ENCODE results near the gene KCNT2. TPM values are rescaled to one million over a fixed set of nuclear protein-coding genes. Genes with fewer than 3 reads are reported as not detected.

The KCNT2 gene
- total and polyA plus RNA-seq, 4 donors = 0.84 to 18.7 (median 2.0) TPM

GRCh38 chr1:196598942-196599748 lies 9.1 kb downstream of the KCNT2 start:
- Histone ChIP-seq H3K9ac (ENCODE audit: insufficient read depth in 1 of 2, low read length in 2 of 2) (no peak overlapping the region), H3K9me3 (ENCODE audit: control insufficient read depth in 4 of 4, insufficient read depth in 3 of 4, low read length in 3 of 4) (no peaks in the 10 kb centered on the region), H3K27ac (ENCODE audit: low read depth in 1 of 2, low read length in 1 of 2) (no peak overlapping the region), H3K4me1 (ENCODE audit: control insufficient read depth in 5 of 5, insufficient read depth in 5 of 5, low read length in 5 of 5) (peaks cover 0 to 8% (median 0%) of the 10 kb centered on the region in 5 donors), H3K27me3 (ENCODE audit: control insufficient read depth in 3 of 3, insufficient read depth in 3 of 3, low read length in 2 of 3) (no peaks in the 10 kb centered on the region), H3K4me3 (no peak overlapping the region), H3K36me3 (ENCODE audit: control insufficient read depth in 4 of 4, insufficient read depth in 4 of 4, low read length in 4 of 4) (no peaks in the 10 kb centered on the region)
- TF ChIP-seq CTCF (IDR thresholded peaks at IDR 0.05; ENCODE audit: control extremely low read depth, extremely low read depth) = no peak
- ATAC-seq (ENCODE audit: insufficient read depth, low FRiP score) (no peak), DNase-seq (peak in 2 of 3 donors; percentile 38 to 40)
- WGBS, 2 donors = 52 to 63% methylated on average over 2 of the region's 2 CpGs

GRCh38 chr1:196594700-196595099 lies 13.5 kb downstream of the KCNT2 start:
- no peak overlapping the region for H3K9ac ChIP-seq (ENCODE audit: insufficient read depth in 1 of 2, low read length in 2 of 2)
- no peak overlapping the region for H3K4me3 ChIP-seq
- DNase-seq (no peak), ATAC-seq (ENCODE audit: insufficient read depth, low FRiP score) (no peak)
- no peaks in the 10 kb centered on the region for H3K9me3 ChIP-seq (ENCODE audit: control insufficient read depth in 4 of 4, insufficient read depth in 3 of 4, low read length in 3 of 4)
- H3K27me3 ChIP-seq (ENCODE audit: control insufficient read depth in 3 of 3, insufficient read depth in 3 of 3, low read length in 2 of 3) = no peaks in the 10 kb centered on the region
- 84 to 93% methylated on average over 2 of the region's 2 CpGs for WGBS, 2 donors
- no peak overlapping the region for H3K27ac ChIP-seq (ENCODE audit: low read depth in 1 of 2, low read length in 1 of 2)
- H3K36me3 ChIP-seq (ENCODE audit: control insufficient read depth in 4 of 4, insufficient read depth in 4 of 4, low read length in 4 of 4) = no peaks in the 10 kb centered on the region
- no peak for TF ChIP-seq CTCF (IDR thresholded peaks at IDR 0.05; ENCODE audit: control extremely low read depth, extremely low read depth)
- peaks cover 0 to 10% (median 0%) of the 10 kb centered on the region in 5 donors for H3K4me1 ChIP-seq (ENCODE audit: control insufficient read depth in 5 of 5, insufficient read depth in 5 of 5, low read length in 5 of 5)

GRCh38 chr1:196593955-196594354 lies 14.3 kb downstream of the KCNT2 start:
- no peak for TF ChIP-seq CTCF (IDR thresholded peaks at IDR 0.05; ENCODE audit: control extremely low read depth, extremely low read depth)
- Histone ChIP-seq H3K9me3 (ENCODE audit: control insufficient read depth in 4 of 4, insufficient read depth in 3 of 4, low read length in 3 of 4) (no peaks in the 10 kb centered on the region), H3K27me3 (ENCODE audit: control insufficient read depth in 3 of 3, insufficient read depth in 3 of 3, low read length in 2 of 3) (no peaks in the 10 kb centered on the region), H3K4me1 (ENCODE audit: control insufficient read depth in 5 of 5, insufficient read depth in 5 of 5, low read length in 5 of 5) (peaks cover 0 to 5% (median 0%) of the 10 kb centered on the region in 5 donors), H3K4me3 (no peak overlapping the region), H3K9ac (ENCODE audit: insufficient read depth in 1 of 2, low read length in 2 of 2) (no peak overlapping the region), H3K27ac (ENCODE audit: low read depth in 1 of 2, low read length in 1 of 2) (no peak overlapping the region), H3K36me3 (ENCODE audit: control insufficient read depth in 4 of 4, insufficient read depth in 4 of 4, low read length in 4 of 4) (no peaks in the 10 kb centered on the region)
- ATAC-seq (ENCODE audit: insufficient read depth, low FRiP score) (no peak), DNase-seq (no peak)
